Caco-2 (cell line): ENCODE results near the gene VASP. TPM values are rescaled to one million over a fixed set of nuclear protein-coding genes. Genes with fewer than 3 reads are reported as not detected.

Source experiments
- BruUV-seq: library from RNA; stranded (reverse); fragments of 400-500 nt; replicated peaks from 2 replicates; lab custom pipeline; 2021; lab: Mats Ljungman, UMichigan
- CTCF ChIA-PET: fragments of 300-600 bp; sonication (Branson Sonifier 250); formaldehyde crosslinking; loops from one replicate; lab custom pipeline; 2022; ENCODE audit warnings: antibody characterized with exemption; lab: Charles Lee
- POLR2A ChIA-PET: fragments of 300-600 bp; sonication (Branson Sonifier 250); formaldehyde crosslinking; loops from one replicate; lab custom pipeline; 2022; ENCODE audit warnings: antibody characterized with exemption; lab: Charles Lee
- DNase-seq, 2 experiments: peaks; one replicate each; pipeline versions ENCODE4 v3.0.0 to v3.0.0-alpha.2; 2020 to 2022
- H3K27me3 ChIP-seq: replicated peaks from 2 replicates; pipeline ENCODE4 v1.6.0; 2011; ENCODE audit warnings: low read length; ENCODE audit not compliant: control insufficient read depth, insufficient read depth
- H3K36me3 ChIP-seq: 2 replicates; pipeline ENCODE4 v1.5.1; 2011; ENCODE audit warnings: low read length; ENCODE audit not compliant: control insufficient read depth, insufficient read depth
- H3K4me1 ChIP-seq: fragments of 250-450 bp; sonication (Bioruptor Pico); 2 replicates; pipeline ENCODE4 v1.5.1; 2020; ENCODE audit warnings: mild to moderate bottlenecking
- H3K4me3 ChIP-seq: 2 replicates; pipeline ENCODE4 v1.5.1; 2011; ENCODE audit warnings: low read depth, mild to moderate bottlenecking, control low read depth, low read length
- H3K9me3 ChIP-seq: fragments of 250-450 bp; sonication (Bioruptor Pico); 2 replicates; pipeline ENCODE4 v1.5.1; 2020; ENCODE audit warnings: mild to moderate bottlenecking, moderate library complexity
- H3K27ac Mint-ChIP-seq: one replicate; pipeline ENCODE4 v1.8.0; 2022; ENCODE audit warnings: mixed read lengths; ENCODE audit not compliant: unreplicated experiment
- H3K27me3 Mint-ChIP-seq: one replicate; pipeline ENCODE4 v1.8.0; 2022; ENCODE audit warnings: mixed read lengths; ENCODE audit not compliant: insufficient read depth, unreplicated experiment
- H3K36me3 Mint-ChIP-seq: one replicate; pipeline ENCODE4 v1.8.0; 2022; ENCODE audit warnings: mild to moderate bottlenecking, mixed read lengths; ENCODE audit not compliant: insufficient read depth, unreplicated experiment
- H3K4me1 Mint-ChIP-seq: one replicate; pipeline ENCODE4 v1.8.0; 2022; ENCODE audit warnings: low read depth, mixed read lengths; ENCODE audit not compliant: unreplicated experiment
- H3K4me3 Mint-ChIP-seq: one replicate; pipeline ENCODE4 v1.8.0; 2022; ENCODE audit warnings: mild to moderate bottlenecking, moderate library complexity, mixed read lengths; ENCODE audit not compliant: unreplicated experiment
- H3K9me3 Mint-ChIP-seq: one replicate; pipeline ENCODE4 v1.8.0; 2022; ENCODE audit warnings: mixed read lengths; ENCODE audit not compliant: unreplicated experiment
- CTCF ChIP-seq, 2 experiments: fragments of 200-600 bp in 1 of 2; IDR thresholded peaks; 1 replicate in 1 of 2; 2 replicates in 1 of 2; pipeline versions ENCODE4 v1.5.1 to v1.8.0; 2011 to 2022; ENCODE audit warnings: antibody characterized with exemption in 1 of 2, control low read depth in 1 of 2, inconsistent platforms in 1 of 2, low read depth in 1 of 2, low read length in 1 of 2, mild to moderate bottlenecking in 1 of 2, moderate library complexity in 1 of 2; ENCODE audit not compliant: insufficient read depth in 1 of 2, severe bottlenecking in 1 of 2, unreplicated experiment in 1 of 2
- intact Hi-C: fragments of 100-400 bp; cut with micrococcal nuclease; formaldehyde crosslinking; loops from one replicate; pipeline ENCODE4 v1.10.0; 2022; ENCODE audit not compliant: unreplicated experiment
- total RNA-seq: library from RNA; stranded (reverse); gene quantifications from 2 replicates; pipeline ENCODE4 v1.2.3, GENCODE V29; 2022

Gene VASP
- total RNA-seq, 1 experiment from 2014 or later = 72.4 TPM

- H3K36me3 ChIP-seq = no peaks in the 10 kb centered on the region
- Mint-ChIP-seq H3K36me3 (peaks cover 4% of the 10 kb centered on the region), H3K4me1 (peaks cover 17% of the 10 kb centered on the region), H3K27ac (no peak overlapping the region), H3K9me3 (no peaks in the 10 kb centered on the region), H3K4me3 (peak overlapping the region; percentile 98), H3K27me3 (peaks cover 8% of the 10 kb centered on the region)
- peaks cover 22% of the 10 kb centered on the region for H3K4me1 ChIP-seq
- POLR2A ChIA-PET = no interaction called here
- DNase-seq = no peak
- H3K9me3 ChIP-seq = no peaks in the 10 kb centered on the region
- TF ChIP-seq CTCF (IDR thresholded peaks at IDR 0.05; ENCODE audit: insufficient read depth in 1 of 2, low read depth in 1 of 2, low read length in 1 of 2, severe bottlenecking in 1 of 2, unreplicated experiment in 1 of 2) = no peak
- H3K27me3 ChIP-seq = no peaks in the 10 kb centered on the region
- H3K4me3 ChIP-seq = no peak overlapping the region
- CTCF ChIA-PET = interaction anchor here (0.6 to 1.3 kb wide), 2 partner anchors 12 to 28 kb away, joined by 3 to 7 read pairs; no protein-coding TSS in a partner anchor
- intact Hi-C loops = loop anchor here (1.0 to 10.0 kb wide), 3 partner anchors 9 to 147 kb away; no protein-coding TSS in a partner anchor
- no TSS peak for BruUV-seq
Measured at GRCh38 chr19:45497791-45498190, 9.5 kb upstream of the VASP start.

GRCh38 chr19:45498411-45499195 lies 8.7 kb upstream of the VASP start, which contains the start of gene PPM1N:
Gene PPM1N (plus strand): TSS chr19:45498443. CDS start chr19:45498473, 30 bp downstream.
- no peak for TF ChIP-seq CTCF (IDR thresholded peaks at IDR 0.05; ENCODE audit: insufficient read depth in 1 of 2, low read depth in 1 of 2, low read length in 1 of 2, severe bottlenecking in 1 of 2, unreplicated experiment in 1 of 2)
- no peaks in the 10 kb centered on the region for H3K36me3 ChIP-seq
- H3K27me3 ChIP-seq = no peaks in the 10 kb centered on the region
- BruUV-seq = no TSS peak
- Mint-ChIP-seq H3K36me3 (no peaks in the 10 kb centered on the region), H3K4me1 (peaks cover 16% of the 10 kb centered on the region), H3K27me3 (peaks cover 8% of the 10 kb centered on the region), H3K4me3 (peak within 1 kb of the TSS; percentile 98), H3K9me3 (no peaks in the 10 kb centered on the region), H3K27ac (peak within 1 kb of the TSS; percentile 85)
- peaks cover 22% of the 10 kb centered on the region for H3K4me1 ChIP-seq
- H3K4me3 ChIP-seq = peak within 1 kb of the TSS; percentile 80
- intact Hi-C loops = loop anchor here (10.0 kb wide), 1 partner anchor 146 kb away; no protein-coding TSS in a partner anchor
- ChIA-PET CTCF (interaction anchor here (0.9 to 1.8 kb wide), 5 partner anchors 13 to 144 kb away, joined by 3 to 7 read pairs (median 5); no protein-coding TSS in a partner anchor), POLR2A (interaction anchor here (0.5 kb wide), 1 partner anchor 86 kb away, joined by 3 read pairs; the partner anchor contains the start of gene OPA3)
- H3K9me3 ChIP-seq = no peaks in the 10 kb centered on the region
- no peak for DNase-seq
